ENCODE measurements around the gene PBX4. TPM values are rescaled to one million over a fixed set of nuclear protein-coding genes. Genes with fewer than 3 reads are reported as not detected.

The PBX4 gene
- total and polyA plus RNA-seq, 11 donors: 0.43 to 0.69 (median 0.53) TPM; not detected in 8

GRCh38 chr19:19562665-19563347, 55.7 kb downstream of the PBX4 start:
- ATAC-seq (peak in 1 of 4 donors; percentile 23), DNase-seq (peak in 1 of 5 donors; percentile 42)
- Histone ChIP-seq H3K4me3 (no peak overlapping the region), H3K27ac (no peak overlapping the region), H3K9me3 (no peaks in the 10 kb centered on the region), H3K27me3 (no peaks in the 10 kb centered on the region), H3K4me1 (no peaks in the 10 kb centered on the region), H3K36me3 (no peaks in the 10 kb centered on the region)
- 75 to 85% (median 79%) methylated on average over 9 to 17 of the region's 17 CpGs for WGBS, 4 donors
- intact Hi-C loops (cut with DNase I): no loop called here
- TF ChIP-seq POLR2A (IDR thresholded peaks at IDR 0.05) (no peak), CTCF (IDR thresholded peaks at IDR 0.05) (no peak)

- intact Hi-C loops (cut with DNase I): no loop called here
- Histone ChIP-seq H3K27ac (no peak overlapping the region), H3K36me3 (no peaks in the 10 kb centered on the region), H3K4me3 (no peak overlapping the region), H3K27me3 (no peaks in the 10 kb centered on the region), H3K9me3 (no peaks in the 10 kb centered on the region), H3K4me1 (no peaks in the 10 kb centered on the region)
- 81 to 89% (median 82%) methylated on average over 25 to 26 of the region's 26 CpGs for WGBS, 4 donors
- TF ChIP-seq CTCF (IDR thresholded peaks at IDR 0.05): no peak
- TF ChIP-seq POLR2A (IDR thresholded peaks at IDR 0.05): no peak
- peak in 1 of 5 donors; percentile 42 for DNase-seq
- no peak for ATAC-seq
These were observed 56.4 kb downstream of the PBX4 start for GRCh38 chr19:19561946-19562664.

- DNase-seq (no peak), ATAC-seq (no peak)
- intact Hi-C loops (cut with DNase I): loop anchor here in 1 of 10 donors (5.0 kb wide), 1 partner anchor 72 kb away; no protein-coding TSS in a partner anchor
- H3K4me1 ChIP-seq: no peaks in the 10 kb centered on the region
- no peak for TF ChIP-seq CTCF (IDR thresholded peaks at IDR 0.05)
- no peak for TF ChIP-seq POLR2A (IDR thresholded peaks at IDR 0.05)
- H3K27ac ChIP-seq: no peak overlapping the region
- H3K9me3 ChIP-seq: no peaks in the 10 kb centered on the region
- H3K4me3 ChIP-seq: no peak overlapping the region
- 42 to 54% (median 48%) methylated on average over 4 of the region's 4 CpGs for WGBS, 4 donors
- H3K36me3 ChIP-seq: no peaks in the 10 kb centered on the region
- H3K27me3 ChIP-seq: peaks cover 0 to 1% (median 0%) of the 10 kb centered on the region in 9 donors
These were observed 58.6 kb downstream of the PBX4 start for GRCh38 chr19:19559931-19560330.

GRCh38 chr19:19558636-19559035, 59.9 kb downstream of the PBX4 start:
- Histone ChIP-seq H3K4me1 (no peaks in the 10 kb centered on the region), H3K27ac (no peak overlapping the region), H3K4me3 (no peak overlapping the region), H3K36me3 (no peaks in the 10 kb centered on the region), H3K9me3 (no peaks in the 10 kb centered on the region), H3K27me3 (peaks cover 0 to 6% (median 0%) of the 10 kb centered on the region in 9 donors)
- intact Hi-C loops (cut with DNase I): loop anchor here in 1 of 10 donors (5.0 kb wide), 1 partner anchor 74 kb away; no protein-coding TSS in a partner anchor
- TF ChIP-seq POLR2A (IDR thresholded peaks at IDR 0.05) (no peak), CTCF (IDR thresholded peaks at IDR 0.05) (no peak)
- DNase-seq: no peak
- ATAC-seq: no peak
- 91 to 93% (median 92%) methylated on average over 16 of the region's 16 CpGs for WGBS, 4 donors

All from heart left ventricle (tissue), 16 donors.